Stimulated activated CD4-positive, alpha-beta T cell treated with anti-CD3 and anti-CD28 coated beads, Interleukin-2, amount 100 ng/mL, for 48 hours (primary cell): ENCODE data around the gene SLC4A1AP.
A peak's percentile ranks its signal among the peaks of the same experiment; 100 is the strongest.

ENCODE experiments used
- DNase-seq, 2 donors: peaks; one replicate each; pipeline ENCODE4 v3.0.0-alpha.2; 2020

SLC4A1AP gene

GRCh38 chr2:27705851-27706622 lies 42.3 kb downstream of the SLC4A1AP start:
- DNase-seq, result no peak

- no peak for DNase-seq
Measured at GRCh38 chr2:27707462-27708256, 44.0 kb downstream of the SLC4A1AP start.

- DNase-seq, result no peak
Measured at GRCh38 chr2:27708257-27708654, 44.6 kb downstream of the SLC4A1AP start.

DNA sequence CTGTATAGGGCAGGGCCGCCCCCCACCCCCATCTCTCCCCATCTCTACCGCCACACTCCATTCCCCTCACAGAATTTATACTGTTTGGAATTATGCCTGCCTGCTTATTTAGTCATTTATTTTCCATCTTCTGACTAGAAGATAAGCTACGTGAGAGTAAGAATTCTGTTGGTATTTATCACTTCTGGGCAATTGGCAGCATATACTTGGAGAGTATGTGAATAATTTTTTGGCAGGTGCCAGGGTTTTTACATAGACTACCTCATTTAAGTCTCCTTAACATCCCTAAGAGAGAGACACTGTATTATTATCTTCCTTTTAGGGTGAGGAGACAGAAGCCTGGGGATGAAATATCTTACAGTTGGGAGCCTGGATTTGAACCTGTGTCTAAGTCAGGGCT lies 45.0 kb downstream of the SLC4A1AP start:
- no peak for DNase-seq

GRCh38 chr2:27709326-27709725 lies 45.6 kb downstream of the SLC4A1AP start:
- DNase-seq, result no peak

DNA sequence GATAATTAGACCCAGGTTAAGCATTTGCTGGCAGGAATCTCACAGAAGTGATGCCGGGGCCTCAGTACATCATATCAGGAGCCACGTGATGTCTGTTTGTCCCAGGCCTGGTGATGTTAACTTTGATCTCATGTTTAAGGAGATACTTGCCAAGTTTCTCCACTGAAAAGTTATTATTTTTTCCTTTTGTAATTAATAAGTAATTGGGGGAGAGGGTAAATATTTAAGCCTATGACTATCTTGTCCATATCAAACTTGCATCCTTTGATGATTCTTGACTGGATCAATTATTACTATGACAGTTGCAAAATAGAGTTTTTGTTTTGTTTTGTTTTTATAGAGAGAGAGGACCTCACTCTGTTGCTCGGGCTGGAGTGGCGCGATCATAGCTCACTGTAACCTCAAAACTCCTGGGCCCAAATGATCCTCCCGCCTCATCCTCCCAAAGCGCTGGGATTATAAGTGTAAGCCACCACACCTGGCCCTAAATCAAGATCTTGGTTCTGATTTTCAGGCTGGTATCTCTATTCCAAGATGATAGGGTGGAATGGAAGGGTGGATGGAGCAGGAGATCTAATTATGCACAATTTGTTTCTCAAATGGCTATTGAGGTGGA lies 46.4 kb downstream of the SLC4A1AP start:
- DNase-seq, result no peak

DNA sequence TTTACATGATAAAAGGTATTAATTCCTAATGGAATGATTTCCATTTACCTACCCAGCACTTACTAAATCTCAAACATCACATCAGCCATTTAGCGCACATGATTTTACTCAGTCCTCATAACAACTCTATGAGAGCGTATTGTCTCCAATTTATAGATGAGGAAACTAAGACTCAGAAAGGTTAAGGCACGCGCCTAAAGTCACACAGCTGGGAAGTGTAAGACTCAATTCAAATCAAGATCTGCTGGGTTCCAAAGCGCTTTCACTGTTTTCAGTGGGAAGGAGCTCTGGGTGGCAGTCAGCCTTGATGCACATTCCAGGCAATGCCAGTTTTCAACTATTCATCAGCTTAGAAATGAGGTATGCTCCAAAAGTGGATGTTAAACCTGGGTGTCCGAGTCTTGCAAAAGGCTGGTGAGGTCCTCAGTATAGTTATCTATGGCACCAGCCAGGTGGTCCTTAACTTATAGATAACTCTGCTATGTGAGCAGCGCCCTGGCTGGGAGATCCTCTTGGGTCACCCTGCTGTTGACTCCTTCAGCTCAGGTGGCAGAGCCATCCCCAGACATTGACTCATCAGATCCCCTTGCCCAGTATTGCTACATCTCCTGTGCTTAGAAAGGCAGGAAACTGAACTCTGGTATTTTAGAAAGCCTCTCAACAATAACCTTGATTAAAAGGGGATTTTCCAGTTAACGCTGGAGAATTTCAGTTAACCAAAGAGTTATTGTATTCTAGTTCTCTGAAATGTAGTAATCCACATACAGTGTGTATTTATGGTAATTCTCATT lies 47.1 kb downstream of the SLC4A1AP start:
- DNase-seq, result no peak

GRCh38 chr2:27711804-27712203 lies 48.1 kb downstream of the SLC4A1AP start:
- DNase-seq, result no peak

GRCh38 chr2:27712522-27712921 lies 48.8 kb downstream of the SLC4A1AP start:
- no peak for DNase-seq

- no peak for DNase-seq
Measured at GRCh38 chr2:27713201-27713600, 49.5 kb downstream of the SLC4A1AP start.

DNA sequence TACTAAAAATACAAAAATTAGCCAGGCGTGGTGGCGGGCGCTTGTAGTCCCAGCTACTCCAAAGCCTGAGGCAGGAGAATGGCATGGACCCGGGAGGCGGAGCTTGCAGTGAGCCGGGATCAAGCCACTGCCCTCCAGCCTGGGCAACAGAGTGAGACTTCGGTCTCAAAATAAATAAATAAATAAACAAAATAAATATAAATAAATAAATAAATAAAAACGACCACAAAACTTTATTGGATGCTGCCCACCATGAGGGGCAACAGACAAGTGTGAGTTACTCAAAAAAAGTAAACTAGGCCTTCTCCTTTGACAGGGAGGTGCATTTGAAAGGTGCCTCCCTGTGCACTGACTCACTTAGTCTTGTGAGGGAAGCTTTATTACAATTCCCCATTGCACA lies 50.4 kb downstream of the SLC4A1AP start:
- DNase-seq, result no peak

DNA sequence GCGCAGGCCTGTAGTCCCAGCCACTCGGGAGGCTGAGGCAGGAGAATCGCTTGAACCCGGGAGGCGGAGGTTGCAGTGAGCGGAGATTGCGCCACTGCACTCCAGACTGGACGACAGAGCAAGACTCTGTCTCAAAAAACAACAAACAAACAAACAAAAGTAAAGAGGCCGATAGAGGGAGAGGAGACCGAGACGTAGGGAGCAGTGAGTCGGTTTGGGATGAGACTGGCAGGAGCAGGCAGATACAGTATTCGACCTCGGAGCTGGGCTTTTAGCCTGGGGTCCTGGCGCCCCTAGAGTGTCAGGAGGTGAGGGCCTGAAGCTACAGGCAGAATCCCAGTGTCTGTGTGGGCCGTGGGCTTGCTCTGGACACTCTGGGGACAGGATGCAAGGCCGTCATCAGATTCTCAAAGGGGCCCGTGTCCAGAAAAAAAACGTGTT lies 51.2 kb downstream of the SLC4A1AP start:
- DNase-seq, result no peak

DNA sequence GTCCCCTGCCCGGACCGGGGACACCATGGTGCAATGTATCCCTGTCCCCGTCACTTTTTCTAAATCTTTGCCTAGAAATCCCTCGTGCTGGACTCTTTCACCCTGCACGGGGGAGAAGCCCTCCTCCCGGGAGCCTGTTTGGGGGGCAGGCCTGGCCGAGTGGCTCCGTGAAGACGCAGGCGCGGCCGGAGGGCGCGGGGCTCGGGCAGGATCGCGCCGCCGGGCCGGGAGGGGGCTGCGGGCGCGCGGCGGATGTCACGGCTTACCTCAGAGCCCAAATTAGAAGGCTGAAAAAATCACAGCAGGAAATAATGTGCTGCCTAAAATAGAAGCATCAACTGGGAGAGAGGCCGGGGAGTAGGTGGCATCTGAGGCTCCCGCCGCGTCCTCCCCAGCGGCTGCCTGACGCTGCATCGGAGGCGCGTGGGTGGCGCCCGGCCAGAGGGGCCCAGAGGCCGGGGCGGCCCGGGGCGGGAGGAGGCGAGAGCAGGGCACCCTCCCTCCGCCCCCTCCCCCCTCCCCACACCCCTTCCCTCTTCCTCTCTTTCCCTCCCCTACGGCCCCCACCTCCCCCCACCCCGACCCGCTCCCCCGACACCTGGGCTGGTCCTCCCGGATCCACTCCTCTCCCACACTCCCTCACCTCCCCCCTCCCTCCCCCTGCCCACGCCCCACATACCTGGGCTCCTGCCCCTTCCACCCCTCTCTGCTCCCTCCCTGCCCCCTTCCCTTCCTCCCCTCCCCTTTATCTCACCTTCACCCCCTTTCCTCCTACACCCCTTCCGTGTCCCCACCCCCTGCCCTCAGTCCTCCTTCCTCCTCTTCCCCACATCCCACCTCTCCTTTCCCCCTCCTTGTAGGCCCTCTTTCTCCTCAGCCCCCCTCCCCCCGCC lies 51.9 kb downstream of the SLC4A1AP start:
- DNase-seq, result peak; percentile 28 to 37

DNA sequence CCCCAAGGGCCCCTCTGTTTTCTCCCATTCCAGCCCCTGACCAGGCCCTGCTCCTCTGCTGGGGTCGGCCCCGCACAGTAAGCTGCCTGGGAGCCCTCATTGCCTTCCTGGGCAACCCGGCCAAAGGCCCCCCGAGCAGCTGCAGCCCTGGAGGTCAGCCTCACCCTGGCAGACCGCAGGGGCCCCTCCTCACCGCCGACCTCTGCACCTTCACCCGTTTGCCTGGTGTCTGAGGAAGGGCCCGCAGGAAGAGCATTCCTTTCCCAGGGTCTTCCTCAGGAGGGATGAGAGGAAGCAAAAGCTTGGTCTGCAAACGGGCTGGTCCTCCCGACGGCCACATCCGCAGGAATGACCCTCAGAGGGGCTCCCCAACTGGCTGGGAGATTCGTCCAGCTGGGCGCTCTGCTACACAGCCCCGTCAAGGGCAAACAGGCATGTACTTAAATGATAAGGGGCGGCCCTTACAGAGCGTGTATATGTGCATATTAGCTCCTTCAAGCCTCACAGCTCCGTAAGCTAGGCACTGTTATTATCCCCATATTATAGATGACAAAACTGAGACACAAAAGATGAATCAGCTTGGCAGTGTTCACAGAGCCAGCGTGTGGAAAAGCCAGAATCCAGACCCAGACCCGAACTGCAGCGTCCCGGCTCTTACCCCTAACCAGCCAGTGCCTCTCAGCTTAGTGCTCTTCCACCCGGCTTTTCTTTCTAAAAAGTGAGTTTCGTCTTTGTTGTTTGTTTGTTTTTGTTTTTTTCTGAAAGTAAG lies 52.8 kb downstream of the SLC4A1AP start:
- DNase-seq, result no peak

DNA sequence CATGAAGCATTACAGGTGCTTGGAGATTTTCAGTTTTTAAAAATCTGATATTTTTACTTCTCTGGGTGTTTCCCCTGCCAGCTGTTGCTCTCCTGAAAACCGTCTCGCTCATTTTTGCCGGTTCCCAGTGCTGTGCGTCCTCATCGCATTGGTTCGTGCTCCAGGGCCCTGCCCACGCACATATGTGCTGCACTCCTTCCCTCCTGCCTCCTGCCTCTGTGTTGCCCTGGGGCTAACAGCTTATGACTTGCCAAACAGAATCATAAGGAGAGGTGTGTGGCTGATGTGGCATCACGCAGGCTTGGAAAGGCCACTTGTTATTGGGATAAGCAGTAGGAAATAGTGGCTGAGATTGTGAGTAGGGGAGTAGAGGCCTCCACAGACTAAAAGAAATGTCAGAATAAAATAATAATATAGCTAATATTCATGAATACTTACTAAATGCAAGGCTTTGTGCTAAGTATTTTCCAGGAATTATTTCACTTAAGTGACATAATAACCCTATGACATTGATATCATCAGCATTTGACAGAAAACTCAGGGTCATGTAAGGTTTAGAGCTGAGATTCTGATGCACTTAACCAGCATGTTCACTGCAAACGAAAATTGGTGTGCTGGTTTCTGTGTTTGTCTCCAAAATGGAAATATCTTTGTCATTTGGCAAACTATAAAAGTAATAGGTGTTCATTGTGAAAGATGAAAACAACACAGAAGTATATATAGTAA lies 53.5 kb downstream of the SLC4A1AP start:
- DNase-seq, result no peak

DNA sequence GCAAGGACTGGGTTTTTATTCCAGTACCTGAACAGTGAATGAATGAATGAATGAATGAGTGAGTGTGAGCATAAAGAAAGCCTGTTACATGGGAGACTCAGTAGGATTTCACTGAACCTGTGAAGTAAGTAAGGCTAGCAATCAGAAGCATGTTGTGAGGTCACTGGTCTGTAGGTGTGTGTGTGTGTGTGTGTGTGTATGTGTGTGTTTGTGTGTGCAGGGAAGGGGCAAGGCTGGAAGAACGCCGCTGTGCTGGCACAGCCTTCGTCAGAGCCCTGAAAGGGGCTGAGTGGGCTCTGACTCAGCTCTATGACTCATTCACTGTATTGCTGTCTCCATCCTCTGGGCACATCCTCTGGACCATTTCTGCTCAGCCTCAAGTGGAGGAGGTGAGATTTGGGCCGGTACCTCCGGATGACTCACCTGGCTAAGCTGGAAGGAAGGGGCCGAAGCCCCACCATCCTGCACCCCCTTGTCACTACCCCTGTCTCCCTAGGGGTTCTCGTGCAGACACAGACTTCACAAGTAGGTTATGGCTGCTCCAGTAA lies 56.4 kb downstream of the SLC4A1AP start:
- DNase-seq, result peak; percentile 48 to 57

- no peak for DNase-seq
Measured at GRCh38 chr2:27721335-27721734, 57.6 kb downstream of the SLC4A1AP start.

DNA sequence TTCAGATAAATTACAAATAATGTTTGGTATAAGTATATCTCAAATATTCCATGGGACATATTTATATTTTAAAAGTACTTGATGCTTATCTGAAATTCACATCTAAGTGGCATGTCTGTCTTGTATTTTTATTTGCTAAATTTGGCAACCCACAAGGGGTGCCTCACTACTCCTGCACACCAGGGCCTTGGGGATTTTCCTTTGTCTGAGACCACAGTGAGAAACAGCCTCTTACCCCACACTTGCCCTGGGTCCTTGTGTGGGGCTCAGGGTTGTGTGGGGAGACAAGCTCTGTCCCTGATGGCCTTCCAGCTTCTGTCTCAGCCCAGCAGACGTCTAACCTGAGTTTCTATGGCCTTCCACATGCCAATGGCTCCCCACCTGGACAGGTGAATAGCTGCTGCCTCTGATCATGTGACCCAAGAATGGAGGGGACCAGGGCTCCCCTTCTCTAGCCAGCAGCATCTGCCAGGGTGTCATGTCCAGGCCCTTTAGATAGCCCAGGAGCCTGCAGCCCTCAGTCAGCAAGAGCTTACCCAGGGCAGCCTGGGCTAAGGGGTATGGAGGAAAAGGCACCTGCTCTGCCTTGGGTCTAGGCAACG lies 58.3 kb downstream of the SLC4A1AP start:
- no peak for DNase-seq

DNA sequence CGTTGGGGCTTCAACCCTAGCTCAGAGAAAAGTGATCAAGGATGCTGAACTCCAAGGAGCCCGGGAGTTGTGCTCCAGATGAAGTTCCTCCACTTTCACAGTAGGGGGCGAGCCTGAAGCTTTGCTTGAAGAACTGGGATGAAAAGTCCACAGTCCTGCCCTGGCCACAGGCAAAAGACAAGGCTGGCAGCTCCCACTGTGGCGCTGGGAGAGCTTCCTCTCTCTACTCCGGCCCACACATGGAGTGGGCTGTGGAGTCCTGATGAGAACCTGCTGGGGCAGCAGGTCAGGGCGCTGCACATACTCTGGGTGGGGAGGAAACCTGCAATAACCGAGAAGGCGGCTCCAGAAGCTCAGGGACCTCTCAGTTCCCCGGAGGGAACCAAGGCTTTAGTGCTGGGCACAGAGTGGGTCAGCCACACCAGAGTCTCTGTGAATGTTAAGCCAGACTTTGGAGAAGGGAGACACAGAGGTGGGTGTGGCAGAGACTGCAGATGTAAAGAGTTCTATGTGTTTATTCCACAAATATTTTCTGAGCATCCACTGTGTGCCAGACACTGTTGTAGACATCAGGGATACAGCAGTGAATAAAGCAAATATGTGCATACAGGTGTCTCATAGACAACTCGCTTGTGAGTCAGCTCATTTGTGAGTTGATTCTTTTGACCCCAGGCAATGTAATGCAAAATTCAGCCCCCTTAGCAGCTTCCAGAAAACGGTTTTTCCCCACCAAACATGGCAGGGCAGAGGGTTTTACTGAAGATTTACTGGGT lies 59.9 kb downstream of the SLC4A1AP start:
- peak in 1 of 2 donors; percentile 25 for DNase-seq
